ENCODE results near the gene PPIE.

Gene PPIE

GRCh38 chr1:39812913-39813312, 74.2 kb downstream of the PPIE start:
- TF ChIP-seq CTCF (IDR thresholded peaks at IDR 0.05; ENCODE audit: low read depth, low read length, missing control alignments): no peak
- no peak for DNase-seq (ENCODE audit: low read depth)
- H3K4me3 ChIP-seq (ENCODE audit: low read depth, low read length): no peak overlapping the region

Data from GM12864 (cell line).